Cerebellar cortex (tissue), 1 donor: ENCODE data around the gene MYOCOS.

Experiments used
- DNase-seq: peaks from one replicate; pipeline ENCODE4 v3.0.0-alpha.2; 2015; ENCODE audit warnings: low spot score

Gene MYOCOS

DNA sequence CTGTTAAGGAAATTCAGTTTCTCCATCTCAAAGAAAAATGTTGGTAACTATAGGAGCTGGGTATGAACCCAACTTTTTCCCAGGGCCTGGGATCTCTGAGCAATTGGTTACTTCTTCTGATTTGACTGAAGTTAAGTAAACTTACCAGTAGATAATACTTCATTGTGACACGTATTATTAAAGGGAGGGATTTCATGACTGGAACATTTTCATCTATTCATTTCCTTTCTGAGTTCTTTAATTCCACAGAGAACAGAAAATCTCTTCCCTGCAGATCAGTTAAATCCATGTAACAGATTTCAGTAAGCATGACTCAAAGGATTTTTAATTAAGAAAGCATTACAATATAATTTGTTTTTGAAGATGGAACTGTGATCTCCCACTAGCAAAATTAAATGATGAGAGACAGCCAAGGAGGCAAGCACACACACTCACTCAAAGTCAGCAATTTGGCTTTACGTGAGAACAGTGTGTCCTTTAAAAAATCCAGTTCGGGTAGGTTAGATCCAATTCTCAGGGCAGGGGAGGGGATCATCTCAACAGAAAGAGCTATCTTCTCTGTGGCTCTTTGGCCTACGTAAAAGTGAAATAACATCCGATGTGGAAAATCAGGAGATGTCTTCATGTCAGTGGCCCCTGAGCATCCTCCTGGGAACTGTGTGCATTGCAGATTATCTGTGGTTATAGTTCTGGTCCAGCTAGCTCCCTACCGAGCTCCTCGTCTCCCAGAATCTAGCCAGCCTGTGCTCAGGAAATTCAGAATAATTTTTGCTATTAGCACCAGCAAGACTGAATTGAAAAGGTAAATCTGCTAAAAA is 41.2 kb downstream of the MYOCOS start:
- DNase-seq, result peak; percentile 67

- no peak for DNase-seq
Observed at GRCh38 chr1:171663854-171664575, 42.0 kb downstream of the MYOCOS start.

DNA sequence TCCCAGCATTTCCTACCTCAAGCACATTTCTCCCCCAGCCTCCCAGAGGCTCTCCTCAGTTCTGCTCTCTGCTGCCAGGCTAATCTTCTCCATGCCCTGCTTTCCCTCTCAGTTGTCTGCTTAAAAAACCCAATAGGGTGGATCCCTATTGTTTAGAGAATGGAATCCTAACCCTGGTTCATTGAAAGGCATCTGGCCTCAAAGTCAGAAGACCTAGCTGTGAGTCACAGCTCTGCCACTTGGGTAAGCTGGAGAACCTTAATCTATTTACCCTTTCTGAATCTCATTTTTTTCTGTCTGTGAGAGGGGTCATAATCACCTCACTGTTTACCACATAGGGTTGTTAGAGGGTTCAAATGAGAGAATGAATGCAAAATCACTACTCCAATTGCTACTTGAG is 42.9 kb downstream of the MYOCOS start:
- DNase-seq, result no peak

GRCh38 chr1:171666114-171666769 is 44.2 kb downstream of the MYOCOS start:
- peak; percentile 78 for DNase-seq

DNA sequence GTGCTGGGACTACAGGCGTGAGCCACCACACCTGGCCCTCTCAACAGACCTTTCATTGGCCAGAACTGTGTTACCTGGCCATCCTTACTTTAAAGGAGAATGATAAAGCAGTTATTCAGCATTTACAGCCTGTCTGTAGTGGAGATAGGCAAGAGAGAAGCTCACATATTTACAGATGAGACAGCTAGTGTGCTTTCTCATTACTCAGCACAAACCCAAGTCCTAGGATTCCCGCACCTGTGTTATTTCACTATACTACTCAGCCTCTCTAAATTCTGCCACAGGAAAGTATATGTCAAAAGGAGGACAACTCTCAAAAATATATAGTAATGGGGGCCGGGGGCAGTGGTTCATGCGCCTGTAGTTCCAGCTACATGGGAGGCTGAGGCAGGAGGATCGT is 46.3 kb downstream of the MYOCOS start:
- DNase-seq, result no peak

DNA sequence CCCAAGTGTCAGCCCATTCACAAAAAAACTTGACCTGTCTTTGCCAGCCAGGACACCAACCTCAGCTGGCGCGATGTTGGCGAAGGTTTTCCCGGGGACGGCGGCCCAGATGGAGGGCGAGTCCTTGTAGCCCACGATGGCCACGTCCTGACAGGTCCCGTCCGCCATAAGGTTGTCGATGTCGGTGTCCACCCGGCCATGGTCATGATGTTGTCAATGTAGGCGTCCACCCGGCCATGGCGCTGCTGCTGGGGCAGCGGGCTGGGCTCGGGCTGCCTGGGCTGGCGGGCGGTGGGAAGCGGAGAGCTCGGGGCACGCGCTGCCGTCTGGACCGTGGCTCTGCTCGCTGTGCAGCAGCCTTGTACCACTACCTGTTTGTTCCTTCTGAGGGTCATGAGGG is 48.7 kb downstream of the MYOCOS start:
- no peak for DNase-seq

- no peak for DNase-seq
Observed at GRCh38 chr1:171674431-171675405, 52.7 kb downstream of the MYOCOS start.
